WTC11 (cell line): ENCODE results near the gene ADARB2. TPM values are rescaled to one million over a fixed set of nuclear protein-coding genes. Genes with fewer than 3 reads are reported as not detected.

Experiments
- ATAC-seq: fragments of 200-7000 bp; cut with Tn5 transposase; 2 replicates; pipeline ENCODE4 v1.10.0; 2021; ENCODE audit warnings: mild to moderate bottlenecking, moderate library complexity
- CTCF ChIA-PET: fragments of 300-600 bp; sonication (Branson Sonifier 250); formaldehyde crosslinking; loops from one replicate; lab custom pipeline; 2021; ENCODE audit warnings: antibody characterized with exemption; lab: Charles Lee
- POLR2A ChIA-PET: fragments of 350-600 bp; sonication (Branson Sonifier 250); formaldehyde crosslinking; loops from one replicate; lab custom pipeline; 2021; ENCODE audit warnings: antibody characterized with exemption; lab: Charles Lee
- DNase-seq: peaks from one replicate; pipeline ENCODE4 v3.0.0; 2021; ENCODE audit warnings: low spot score
- H3K27ac Mint-ChIP-seq: 2 replicates; pipeline ENCODE4 v1.8.0; 2021; ENCODE audit warnings: mixed read lengths
- H3K27me3 Mint-ChIP-seq: 2 replicates; pipeline ENCODE4 v1.8.0; 2021; ENCODE audit warnings: low read depth, mild to moderate bottlenecking, moderate library complexity, mixed read lengths
- H3K36me3 Mint-ChIP-seq: 2 replicates; pipeline ENCODE4 v1.8.0; 2021; ENCODE audit warnings: mixed read lengths
- H3K4me1 Mint-ChIP-seq: 2 replicates; pipeline ENCODE4 v1.8.0; 2022; ENCODE audit warnings: mixed read lengths
- H3K4me3 Mint-ChIP-seq: 2 replicates; pipeline ENCODE4 v1.8.0; 2021; ENCODE audit warnings: mild to moderate bottlenecking, moderate library complexity, mixed read lengths
- H3K9me3 Mint-ChIP-seq: 2 replicates; pipeline ENCODE4 v1.8.0; 2021; ENCODE audit warnings: mixed read lengths
- FOXJ3 ChIP-seq: sonication (generic); formaldehyde crosslinking; IDR thresholded peaks from 2 replicates; pipeline ENCODE4 v1.9.0; 2021; ENCODE audit warnings: missing genetic modification reagents, mild to moderate bottlenecking, borderline replicate concordance
- FOXK1 ChIP-seq: sonication (generic); formaldehyde crosslinking; IDR thresholded peaks from 2 replicates; pipeline ENCODE4 v1.8.0; 2022; ENCODE audit warnings: mild to moderate bottlenecking, moderate library complexity, missing genetic modification reagents
- NFATC4 ChIP-seq: fragments of 250-450 bp; sonication (Bioruptor Pico); IDR thresholded peaks from 2 replicates; pipeline ENCODE4 v1.9.0; 2021; ENCODE audit warnings: mild to moderate bottlenecking
- NFYB ChIP-seq: sonication (generic); formaldehyde crosslinking; conservative IDR thresholded peaks from 2 replicates; pipeline ENCODE4 v1.8.0; 2022; ENCODE audit warnings: low read depth, missing genetic modification reagents
- RORB ChIP-seq: fragments of 250-450 bp; sonication (Bioruptor Pico); IDR thresholded peaks from 2 replicates; pipeline ENCODE4 v1.9.0; 2021; ENCODE audit warnings: mild to moderate bottlenecking
- TCF7 ChIP-seq: sonication (generic); formaldehyde crosslinking; IDR thresholded peaks from 2 replicates; pipeline ENCODE4 v1.8.0; 2022; ENCODE audit warnings: mild to moderate bottlenecking, low read depth, missing genetic modification reagents, moderate library complexity
- TEAD1 ChIP-seq: sonication (generic); formaldehyde crosslinking; IDR thresholded peaks from 2 replicates; pipeline ENCODE4 v1.8.0; 2022; ENCODE audit warnings: mild to moderate bottlenecking, missing genetic modification reagents
- total RNA-seq: library from RNA; stranded (reverse); gene quantifications from 3 replicates; pipeline ENCODE4 v1.2.3, GENCODE V29; 2021
- TF ChIP-seq, protein P1 (sequence below): fragments of 250-450 bp; sonication (Bioruptor Pico); conservative IDR thresholded peaks from 2 replicates; pipeline ENCODE4 v1.9.0; 2021; ENCODE audit warnings: mild to moderate bottlenecking
- TF ChIP-seq, protein P2 (sequence below): sonication (generic); formaldehyde crosslinking; IDR thresholded peaks from 2 replicates; pipeline ENCODE4 v1.8.0; 2022; ENCODE audit warnings: missing genetic modification reagents
- TF ChIP-seq, protein P3 (sequence below): sonication (generic); formaldehyde crosslinking; IDR thresholded peaks from 2 replicates; pipeline ENCODE4 v1.8.0; 2023; ENCODE audit warnings: mild to moderate bottlenecking, missing genetic modification reagents
- TF ChIP-seq, protein P4 (sequence below): sonication (generic); formaldehyde crosslinking; IDR thresholded peaks from 2 replicates; pipeline ENCODE4 v1.8.1; 2023; ENCODE audit warnings: mild to moderate bottlenecking, moderate library complexity, missing genetic modification reagents
- TF ChIP-seq, protein P5 (sequence below): sonication (generic); formaldehyde crosslinking; IDR thresholded peaks from 2 replicates; pipeline ENCODE4 v1.8.0; 2022; ENCODE audit warnings: mild to moderate bottlenecking, missing genetic modification reagents

The ADARB2 gene
- total RNA-seq, 1 experiment from 2014 or later = 3.7 TPM

DNA sequence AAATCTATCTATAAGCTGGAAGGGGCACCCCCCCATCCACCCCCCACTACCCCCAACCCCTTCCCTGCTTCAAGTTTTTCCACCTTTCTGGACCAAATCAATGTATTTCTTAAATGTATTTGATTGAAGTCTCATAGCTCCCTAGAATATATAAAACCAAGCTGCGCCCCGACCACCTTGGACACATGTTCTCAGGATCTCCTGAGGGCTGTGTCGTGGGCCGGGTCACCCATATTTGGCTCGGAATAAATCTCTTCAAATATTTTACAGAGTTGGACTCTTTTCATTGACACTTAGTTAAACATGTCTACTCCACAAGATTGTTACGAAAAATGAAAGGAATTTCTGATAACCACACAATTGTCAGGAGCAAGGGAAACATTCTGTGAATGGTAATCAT is 215.6 kb downstream of the ADARB2 start:
- ATAC-seq = no peak
- ChIA-PET POLR2A (no interaction called here), CTCF (interaction anchor here (1.2 to 2.1 kb wide), 2 partner anchors 101 to 194 kb away, joined by 3 to 4 read pairs; no protein-coding TSS in a partner anchor)
- no peaks in the 10 kb centered on the region for H3K9me3 Mint-ChIP-seq
- no peaks in the 10 kb centered on the region for H3K36me3 Mint-ChIP-seq
- 0 out of 2 replicates have a peak overlapping the region, but pooled peaks have one; percentile 2 for H3K4me3 Mint-ChIP-seq
- TF ChIP-seq RORB (CRISPR knock-in tag) (no peak), FOXJ3 (CRISPR knock-in tag) (no peak), TEAD1 (CRISPR knock-in tag) (no peak), FOXK1 (CRISPR knock-in tag) (no peak), TCF7 (CRISPR knock-in tag) (no peak), NFATC4 (CRISPR knock-in tag) (no peak)
- TF ChIP-seq, protein P1, sequence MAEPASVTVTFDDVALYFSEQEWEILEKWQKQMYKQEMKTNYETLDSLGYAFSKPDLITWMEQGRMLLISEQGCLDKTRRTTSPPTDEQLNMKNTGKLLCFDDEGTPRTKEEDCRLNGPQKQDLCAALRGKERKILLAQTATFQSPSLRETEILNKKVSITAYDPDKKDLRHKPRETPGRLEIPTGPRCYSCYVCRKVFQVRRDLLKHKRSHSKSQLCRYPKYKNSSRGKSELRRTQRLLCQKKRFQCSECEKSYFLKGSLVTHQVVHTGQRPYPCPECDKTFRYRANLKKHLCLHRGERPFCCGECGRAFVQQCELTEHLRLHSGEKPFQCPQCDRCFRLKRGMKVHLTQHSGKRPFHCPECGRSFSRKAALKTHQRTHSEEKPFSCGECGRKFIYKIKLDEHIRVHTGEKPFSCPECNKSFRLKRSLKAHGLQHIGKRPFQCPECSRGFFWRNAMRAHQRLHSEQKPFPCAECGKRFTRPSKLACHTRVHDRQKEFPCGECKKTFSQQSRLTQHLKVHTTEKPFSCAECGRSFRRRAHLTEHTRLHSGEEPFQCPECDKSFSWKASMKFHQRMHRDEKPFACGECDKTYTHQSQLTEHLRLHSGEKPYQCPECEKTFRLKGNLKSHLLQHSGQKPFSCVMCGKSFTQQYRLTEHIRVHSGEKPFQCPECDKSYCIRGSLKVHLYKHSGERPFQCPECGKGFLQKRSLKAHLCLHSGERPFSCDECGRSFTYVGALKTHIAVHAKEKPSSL (CRISPR knock-in tag) = no peak
- TF ChIP-seq, protein P2, sequence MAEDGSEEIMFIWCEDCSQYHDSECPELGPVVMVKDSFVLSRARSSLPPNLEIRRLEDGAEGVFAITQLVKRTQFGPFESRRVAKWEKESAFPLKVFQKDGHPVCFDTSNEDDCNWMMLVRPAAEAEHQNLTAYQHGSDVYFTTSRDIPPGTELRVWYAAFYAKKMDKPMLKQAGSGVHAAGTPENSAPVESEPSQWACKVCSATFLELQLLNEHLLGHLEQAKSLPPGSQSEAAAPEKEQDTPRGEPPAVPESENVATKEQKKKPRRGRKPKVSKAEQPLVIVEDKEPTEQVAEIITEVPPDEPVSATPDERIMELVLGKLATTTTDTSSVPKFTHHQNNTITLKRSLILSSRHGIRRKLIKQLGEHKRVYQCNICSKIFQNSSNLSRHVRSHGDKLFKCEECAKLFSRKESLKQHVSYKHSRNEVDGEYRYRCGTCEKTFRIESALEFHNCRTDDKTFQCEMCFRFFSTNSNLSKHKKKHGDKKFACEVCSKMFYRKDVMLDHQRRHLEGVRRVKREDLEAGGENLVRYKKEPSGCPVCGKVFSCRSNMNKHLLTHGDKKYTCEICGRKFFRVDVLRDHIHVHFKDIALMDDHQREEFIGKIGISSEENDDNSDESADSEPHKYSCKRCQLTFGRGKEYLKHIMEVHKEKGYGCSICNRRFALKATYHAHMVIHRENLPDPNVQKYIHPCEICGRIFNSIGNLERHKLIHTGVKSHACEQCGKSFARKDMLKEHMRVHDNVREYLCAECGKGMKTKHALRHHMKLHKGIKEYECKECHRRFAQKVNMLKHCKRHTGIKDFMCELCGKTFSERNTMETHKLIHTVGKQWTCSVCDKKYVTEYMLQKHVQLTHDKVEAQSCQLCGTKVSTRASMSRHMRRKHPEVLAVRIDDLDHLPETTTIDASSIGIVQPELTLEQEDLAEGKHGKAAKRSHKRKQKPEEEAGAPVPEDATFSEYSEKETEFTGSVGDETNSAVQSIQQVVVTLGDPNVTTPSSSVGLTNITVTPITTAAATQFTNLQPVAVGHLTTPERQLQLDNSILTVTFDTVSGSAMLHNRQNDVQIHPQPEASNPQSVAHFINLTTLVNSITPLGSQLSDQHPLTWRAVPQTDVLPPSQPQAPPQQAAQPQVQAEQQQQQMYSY (CRISPR knock-in tag) = no peak
- peak overlapping the region; percentile 47; the same call in 1 of the 2 replicates for H3K27ac Mint-ChIP-seq
- no peaks in the 10 kb centered on the region for H3K27me3 Mint-ChIP-seq
- DNase-seq = no peak
- peaks cover 38% of the 10 kb centered on the region for H3K4me1 Mint-ChIP-seq

DNA sequence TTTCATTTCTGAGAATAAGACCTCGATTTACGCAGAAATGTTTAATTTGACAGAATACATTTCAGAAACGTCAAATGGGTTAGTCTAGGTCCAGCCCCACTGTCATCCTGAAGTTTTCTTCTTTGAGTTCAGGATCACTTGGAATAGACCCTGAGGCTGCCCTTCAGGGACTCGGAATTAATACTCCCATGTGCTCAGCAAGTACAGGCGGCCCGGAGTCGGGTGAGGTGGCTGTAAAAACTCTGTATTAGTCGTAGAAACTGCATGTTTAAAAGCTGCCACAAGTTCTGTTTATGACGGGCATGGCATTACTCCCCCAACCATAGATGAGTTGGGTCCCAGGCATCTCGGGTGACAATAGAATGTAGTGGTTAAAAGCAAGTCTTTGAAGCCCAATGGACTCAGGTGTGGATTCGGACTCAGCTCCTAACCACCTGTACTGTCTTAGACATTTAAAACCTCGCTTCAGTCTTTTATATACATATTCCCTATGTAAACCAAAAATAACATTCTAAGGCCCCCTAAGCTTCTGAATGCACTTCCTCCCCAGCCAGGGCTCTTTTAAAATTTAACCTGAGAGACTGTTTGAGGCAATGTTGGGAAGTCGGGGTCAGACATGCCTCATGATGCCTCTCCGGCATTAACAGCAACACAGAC is 216.3 kb downstream of the ADARB2 start:
- Mint-ChIP-seq H3K4me1 (peaks cover 33% of the 10 kb centered on the region), H3K27ac (no peak overlapping the region), H3K4me3 (0 out of 2 replicates have a peak overlapping the region, but pooled peaks have one; percentile 4), H3K9me3 (no peaks in the 10 kb centered on the region), H3K36me3 (no peaks in the 10 kb centered on the region), H3K27me3 (no peaks in the 10 kb centered on the region)
- ATAC-seq (no peak), DNase-seq (no peak)
- POLR2A ChIA-PET = no interaction called here
- CTCF ChIA-PET = interaction anchor here (1.2 to 2.1 kb wide), 2 partner anchors 100 to 195 kb away, joined by 3 to 4 read pairs; no protein-coding TSS in a partner anchor
- TF ChIP-seq, protein P3, sequence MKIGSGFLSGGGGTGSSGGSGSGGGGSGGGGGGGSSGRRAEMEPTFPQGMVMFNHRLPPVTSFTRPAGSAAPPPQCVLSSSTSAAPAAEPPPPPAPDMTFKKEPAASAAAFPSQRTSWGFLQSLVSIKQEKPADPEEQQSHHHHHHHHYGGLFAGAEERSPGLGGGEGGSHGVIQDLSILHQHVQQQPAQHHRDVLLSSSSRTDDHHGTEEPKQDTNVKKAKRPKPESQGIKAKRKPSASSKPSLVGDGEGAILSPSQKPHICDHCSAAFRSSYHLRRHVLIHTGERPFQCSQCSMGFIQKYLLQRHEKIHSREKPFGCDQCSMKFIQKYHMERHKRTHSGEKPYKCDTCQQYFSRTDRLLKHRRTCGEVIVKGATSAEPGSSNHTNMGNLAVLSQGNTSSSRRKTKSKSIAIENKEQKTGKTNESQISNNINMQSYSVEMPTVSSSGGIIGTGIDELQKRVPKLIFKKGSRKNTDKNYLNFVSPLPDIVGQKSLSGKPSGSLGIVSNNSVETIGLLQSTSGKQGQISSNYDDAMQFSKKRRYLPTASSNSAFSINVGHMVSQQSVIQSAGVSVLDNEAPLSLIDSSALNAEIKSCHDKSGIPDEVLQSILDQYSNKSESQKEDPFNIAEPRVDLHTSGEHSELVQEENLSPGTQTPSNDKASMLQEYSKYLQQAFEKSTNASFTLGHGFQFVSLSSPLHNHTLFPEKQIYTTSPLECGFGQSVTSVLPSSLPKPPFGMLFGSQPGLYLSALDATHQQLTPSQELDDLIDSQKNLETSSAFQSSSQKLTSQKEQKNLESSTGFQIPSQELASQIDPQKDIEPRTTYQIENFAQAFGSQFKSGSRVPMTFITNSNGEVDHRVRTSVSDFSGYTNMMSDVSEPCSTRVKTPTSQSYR (CRISPR knock-in tag) = no peak

DNA sequence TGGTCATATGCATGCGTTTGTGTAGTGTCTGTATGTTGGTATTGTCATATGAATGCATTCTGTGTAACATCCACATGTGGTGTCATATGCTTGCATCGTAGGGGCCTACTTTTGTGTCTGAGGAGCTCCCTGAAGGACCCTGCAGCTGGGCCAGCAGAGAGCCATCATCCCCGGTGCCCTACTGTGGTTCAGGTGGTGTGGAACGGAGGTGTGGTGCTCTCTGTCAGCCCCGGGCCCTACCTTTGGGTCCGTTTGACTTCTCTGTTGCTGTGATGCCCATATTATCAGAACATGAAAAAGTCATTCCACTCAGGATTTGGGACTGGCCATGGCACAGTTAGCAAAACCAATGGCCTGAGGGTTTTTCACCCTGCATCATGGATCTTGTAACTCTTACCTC is 217.9 kb downstream of the ADARB2 start:
- TF ChIP-seq, protein P4, sequence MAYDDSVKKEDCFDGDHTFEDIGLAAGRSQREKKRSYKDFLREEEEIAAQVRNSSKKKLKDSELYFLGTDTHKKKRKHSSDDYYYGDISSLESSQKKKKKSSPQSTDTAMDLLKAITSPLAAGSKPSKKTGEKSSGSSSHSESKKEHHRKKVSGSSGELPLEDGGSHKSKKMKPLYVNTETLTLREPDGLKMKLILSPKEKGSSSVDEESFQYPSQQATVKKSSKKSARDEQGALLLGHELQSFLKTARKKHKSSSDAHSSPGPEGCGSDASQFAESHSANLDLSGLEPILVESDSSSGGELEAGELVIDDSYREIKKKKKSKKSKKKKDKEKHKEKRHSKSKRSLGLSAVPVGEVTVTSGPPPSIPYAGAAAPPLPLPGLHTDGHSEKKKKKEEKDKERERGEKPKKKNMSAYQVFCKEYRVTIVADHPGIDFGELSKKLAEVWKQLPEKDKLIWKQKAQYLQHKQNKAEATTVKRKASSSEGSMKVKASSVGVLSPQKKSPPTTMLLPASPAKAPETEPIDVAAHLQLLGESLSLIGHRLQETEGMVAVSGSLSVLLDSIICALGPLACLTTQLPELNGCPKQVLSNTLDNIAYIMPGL (CRISPR knock-in tag) = no peak
- no peak for TF ChIP-seq NFYB (CRISPR knock-in tag)
- TF ChIP-seq, protein P5, sequence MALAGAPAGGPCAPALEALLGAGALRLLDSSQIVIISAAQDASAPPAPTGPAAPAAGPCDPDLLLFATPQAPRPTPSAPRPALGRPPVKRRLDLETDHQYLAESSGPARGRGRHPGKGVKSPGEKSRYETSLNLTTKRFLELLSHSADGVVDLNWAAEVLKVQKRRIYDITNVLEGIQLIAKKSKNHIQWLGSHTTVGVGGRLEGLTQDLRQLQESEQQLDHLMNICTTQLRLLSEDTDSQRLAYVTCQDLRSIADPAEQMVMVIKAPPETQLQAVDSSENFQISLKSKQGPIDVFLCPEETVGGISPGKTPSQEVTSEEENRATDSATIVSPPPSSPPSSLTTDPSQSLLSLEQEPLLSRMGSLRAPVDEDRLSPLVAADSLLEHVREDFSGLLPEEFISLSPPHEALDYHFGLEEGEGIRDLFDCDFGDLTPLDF (CRISPR knock-in tag) = no peak
- TF ChIP-seq, all 79 proteins: peak for 0
- DNase-seq (no peak), ATAC-seq (no peak)
- no peaks in the 10 kb centered on the region for H3K36me3 Mint-ChIP-seq
- H3K27ac Mint-ChIP-seq = no peak overlapping the region
- CTCF ChIA-PET = no interaction called here
- no peaks in the 10 kb centered on the region for H3K27me3 Mint-ChIP-seq
- peaks cover 30% of the 10 kb centered on the region for H3K4me1 Mint-ChIP-seq
- POLR2A ChIA-PET = no interaction called here
- H3K9me3 Mint-ChIP-seq = no peaks in the 10 kb centered on the region
- H3K4me3 Mint-ChIP-seq = no peak overlapping the region
